Measurements from ENCODE around the gene KRT1. TPM values are rescaled to one million over a fixed set of nuclear protein-coding genes. Genes with fewer than 3 reads are reported as not detected.
"Not testable (repeated sequence)": the region's sequence is repeated elsewhere in the genome, so short reads cannot be mapped to it uniquely, and the experiment has no call there.

KRT1 gene
- polyA plus RNA-seq, 2 donors: 4.1 to 12.5 TPM

DNA sequence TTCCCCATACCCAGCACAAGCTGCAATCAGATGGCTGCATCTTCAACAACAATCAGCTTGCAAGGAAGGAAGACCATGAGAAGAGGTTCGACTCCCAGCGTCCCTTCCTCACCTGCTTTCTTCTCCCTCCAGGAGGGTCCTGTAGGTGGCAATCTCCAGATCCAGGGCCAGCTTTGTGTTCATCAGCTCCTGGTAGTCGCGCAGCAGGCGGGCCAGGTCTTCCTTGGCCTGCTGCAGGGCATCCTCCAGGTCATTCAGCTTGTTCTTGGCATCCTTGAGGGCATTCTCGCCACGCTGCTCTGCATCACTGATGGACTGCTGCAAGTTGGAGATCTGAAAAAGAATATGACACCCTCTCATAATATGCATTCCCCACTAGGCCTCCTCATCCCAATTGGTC, 4.0 kb downstream of the KRT1 start:
- H3K9me3 ChIP-seq (ENCODE audit: control insufficient read depth in 2 of 2, insufficient read depth in 1 of 2, low read depth in 1 of 2, low read length in 1 of 2): no peaks in the 10 kb centered on the region
- no peaks in the 10 kb centered on the region for H3K27me3 ChIP-seq (ENCODE audit: control insufficient read depth in 1 of 2, insufficient read depth in 2 of 2, low read length in 2 of 2)
- no peaks in the 10 kb centered on the region for H3K36me3 ChIP-seq (ENCODE audit: control insufficient read depth in 2 of 2, insufficient read depth in 2 of 2, low read length in 1 of 2)
- no peak overlapping the region for H3K27ac ChIP-seq (ENCODE audit: low read depth in 2 of 2, low read length in 1 of 2)
- WGBS, 2 donors: 92 to 93% methylated on average over 7 of the region's 7 CpGs
- no peaks in the 10 kb centered on the region for H3K4me1 ChIP-seq (ENCODE audit: control insufficient read depth in 2 of 2, insufficient read depth in 2 of 2, low read length in 1 of 2)
- H3K4me3 ChIP-seq (ENCODE audit: low read depth in 1 of 2, low read length in 2 of 2): no peak overlapping the region

DNA sequence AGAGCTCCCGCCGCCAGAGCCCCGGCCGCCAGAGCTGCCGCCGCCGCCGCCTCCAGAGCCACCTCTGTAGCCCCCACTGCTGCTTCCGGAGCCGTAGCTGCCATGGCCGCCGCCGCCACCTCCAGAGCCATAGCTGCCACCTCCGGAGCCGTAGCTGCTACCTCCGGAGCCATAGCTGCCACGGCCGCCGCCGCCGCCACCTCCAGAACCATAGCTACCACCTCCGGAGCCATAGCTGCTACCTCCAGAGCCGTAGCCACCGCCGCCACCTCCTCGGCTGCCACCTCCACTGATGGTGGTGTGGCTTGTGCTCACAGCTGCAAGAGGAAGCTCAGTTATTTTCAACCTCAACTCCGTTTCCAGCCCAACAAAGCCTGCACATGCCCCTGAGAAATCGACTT, 4.9 kb downstream of the KRT1 start:
- Histone ChIP-seq H3K4me3 (ENCODE audit: low read depth in 1 of 2, low read length in 2 of 2) (no peak overlapping the region), H3K27me3 (ENCODE audit: control insufficient read depth in 1 of 2, insufficient read depth in 2 of 2, low read length in 2 of 2) (no peaks in the 10 kb centered on the region), H3K27ac (ENCODE audit: low read depth in 2 of 2, low read length in 1 of 2) (no peak overlapping the region), H3K4me1 (ENCODE audit: control insufficient read depth in 2 of 2, insufficient read depth in 2 of 2, low read length in 1 of 2) (no peaks in the 10 kb centered on the region), H3K36me3 (ENCODE audit: control insufficient read depth in 2 of 2, insufficient read depth in 2 of 2, low read length in 1 of 2) (no peaks in the 10 kb centered on the region), H3K9me3 (ENCODE audit: control insufficient read depth in 2 of 2, insufficient read depth in 1 of 2, low read depth in 1 of 2, low read length in 1 of 2) (no peaks in the 10 kb centered on the region)
- WGBS, 2 donors: 94% methylated on average over 26 to 28 of the region's 28 CpGs

DNA sequence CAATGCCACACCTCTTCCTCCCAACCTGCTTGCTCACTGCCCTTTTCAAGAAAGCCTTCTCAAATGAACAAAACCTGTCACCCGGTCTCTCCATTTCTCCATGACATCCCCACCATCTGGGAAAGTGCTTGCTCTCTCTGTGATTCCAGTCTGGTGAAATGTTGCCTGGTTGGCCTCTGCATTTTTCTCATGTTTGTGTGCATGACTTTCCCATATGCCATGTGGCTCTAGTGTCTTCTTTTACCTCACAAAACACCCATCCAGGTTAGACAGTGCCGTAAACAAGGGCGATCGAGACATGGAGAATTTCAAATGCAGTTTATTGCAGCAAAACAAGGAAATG, 5.8 kb downstream of the KRT1 start:
- WGBS, 2 donors: 90 to 95% methylated on average over 4 of the region's 4 CpGs

DNA sequence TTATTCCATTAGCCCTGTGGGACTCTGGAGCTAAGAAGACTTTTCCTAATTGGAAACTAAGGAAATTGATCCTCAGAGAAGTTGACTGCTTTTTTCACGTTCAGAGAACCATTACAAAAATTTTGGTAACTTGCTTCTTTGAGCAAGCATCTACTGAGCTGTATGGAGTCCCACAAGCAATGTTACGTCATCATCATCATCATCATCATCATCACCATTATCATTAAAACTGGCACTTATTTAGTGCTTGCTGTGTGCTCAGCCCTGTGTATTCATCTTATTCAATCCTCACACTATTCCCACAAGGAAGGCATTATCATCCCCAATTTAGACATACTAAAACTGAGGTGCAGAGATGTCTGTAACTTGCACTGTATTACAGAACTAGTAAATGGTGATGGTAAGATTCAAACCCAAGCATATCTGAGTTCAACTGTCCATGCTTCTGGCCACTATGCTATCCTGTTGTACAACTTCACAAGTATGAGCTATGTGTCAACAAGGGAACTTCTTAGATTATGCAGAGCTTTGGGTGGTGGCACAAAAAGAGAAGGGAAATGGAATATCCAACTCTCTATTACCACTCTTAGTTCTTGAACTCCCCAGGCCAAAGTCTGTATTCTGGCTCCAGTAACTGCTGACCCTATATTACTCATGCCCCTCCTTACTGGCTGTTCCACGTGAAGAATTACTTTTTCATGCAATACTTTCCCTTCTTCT, 6.3 kb downstream of the KRT1 start:
- Histone ChIP-seq H3K36me3 (ENCODE audit: control insufficient read depth in 2 of 2, insufficient read depth in 2 of 2, low read length in 1 of 2) (no peaks in the 10 kb centered on the region), H3K4me1 (ENCODE audit: control insufficient read depth in 2 of 2, insufficient read depth in 2 of 2, low read length in 1 of 2) (no peaks in the 10 kb centered on the region), H3K9me3 (ENCODE audit: control insufficient read depth in 2 of 2, insufficient read depth in 1 of 2, low read depth in 1 of 2, low read length in 1 of 2) (no peaks in the 10 kb centered on the region), H3K27ac (ENCODE audit: low read depth in 2 of 2, low read length in 1 of 2) (no peak overlapping the region), H3K4me3 (ENCODE audit: low read depth in 1 of 2, low read length in 2 of 2) (no peak overlapping the region), H3K27me3 (ENCODE audit: control insufficient read depth in 1 of 2, insufficient read depth in 2 of 2, low read length in 2 of 2) (no peaks in the 10 kb centered on the region)
- WGBS, 2 donors: 69 to 72% methylated on average over 3 of the region's 3 CpGs

More for the DNA sequence above, 5.8 kb downstream of the KRT1 start:
- Histone ChIP-seq H3K36me3 (ENCODE audit: control insufficient read depth in 2 of 2, insufficient read depth in 2 of 2, low read length in 1 of 2) (no peaks in the 10 kb centered on the region), H3K4me3 (ENCODE audit: low read depth in 1 of 2, low read length in 2 of 2) (no peak overlapping the region), H3K27me3 (ENCODE audit: control insufficient read depth in 1 of 2, insufficient read depth in 2 of 2, low read length in 2 of 2) (no peaks in the 10 kb centered on the region), H3K27ac (ENCODE audit: low read depth in 2 of 2, low read length in 1 of 2) (no peak overlapping the region), H3K4me1 (ENCODE audit: control insufficient read depth in 2 of 2, insufficient read depth in 2 of 2, low read length in 1 of 2) (no peaks in the 10 kb centered on the region), H3K9me3 (ENCODE audit: control insufficient read depth in 2 of 2, insufficient read depth in 1 of 2, low read depth in 1 of 2, low read length in 1 of 2) (no peaks in the 10 kb centered on the region)

GRCh38 chr12:52673217-52673616, 7.0 kb downstream of the KRT1 start:
- 65 to 69% methylated on average over 5 of the region's 5 CpGs for WGBS, 2 donors
- Histone ChIP-seq H3K36me3 (ENCODE audit: control insufficient read depth in 2 of 2, insufficient read depth in 2 of 2, low read length in 1 of 2) (no peaks in the 10 kb centered on the region), H3K27ac (ENCODE audit: low read depth in 2 of 2, low read length in 1 of 2) (no peak overlapping the region), H3K4me3 (ENCODE audit: low read depth in 1 of 2, low read length in 2 of 2) (no peak overlapping the region), H3K27me3 (ENCODE audit: control insufficient read depth in 1 of 2, insufficient read depth in 2 of 2, low read length in 2 of 2) (no peaks in the 10 kb centered on the region), H3K9me3 (ENCODE audit: control insufficient read depth in 2 of 2, insufficient read depth in 1 of 2, low read depth in 1 of 2, low read length in 1 of 2) (no peaks in the 10 kb centered on the region), H3K4me1 (ENCODE audit: control insufficient read depth in 2 of 2, insufficient read depth in 2 of 2, low read length in 1 of 2) (no peaks in the 10 kb centered on the region)

DNA sequence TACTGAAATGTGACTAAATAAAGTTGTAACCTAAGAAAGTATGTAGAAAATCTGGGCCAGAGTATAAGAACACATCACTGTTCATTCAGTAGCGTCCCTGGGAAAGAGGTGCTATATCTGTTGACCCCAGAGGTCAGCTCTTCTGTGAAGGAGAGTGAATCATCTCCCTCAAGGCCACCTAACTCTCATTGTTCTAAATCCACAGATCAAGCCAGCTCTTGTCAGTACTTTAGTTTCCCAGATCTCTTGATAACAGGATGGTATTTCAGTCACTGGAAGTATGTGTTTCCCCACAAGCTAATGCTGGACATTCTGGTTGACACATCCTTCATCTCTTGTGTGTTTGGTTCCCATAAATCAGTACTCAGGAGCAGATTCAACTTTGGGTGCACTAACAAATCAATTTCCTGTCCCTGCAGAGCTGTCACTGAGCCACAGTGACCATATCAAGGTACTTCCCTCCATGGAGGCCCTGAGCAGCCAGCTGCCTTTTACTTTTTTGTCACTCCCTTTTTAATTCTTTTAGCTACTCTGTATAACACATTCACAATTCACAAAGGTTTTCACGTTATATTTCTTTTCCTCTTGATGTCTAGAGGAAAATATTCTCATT, 7.8 kb downstream of the KRT1 start:
- WGBS, 2 donors: 62 to 74% methylated on average over 2 of the region's 2 CpGs
- Histone ChIP-seq H3K27me3 (ENCODE audit: control insufficient read depth in 1 of 2, insufficient read depth in 2 of 2, low read length in 2 of 2) (no peaks in the 10 kb centered on the region), H3K4me3 (ENCODE audit: low read depth in 1 of 2, low read length in 2 of 2) (no peak overlapping the region), H3K9me3 (ENCODE audit: control insufficient read depth in 2 of 2, insufficient read depth in 1 of 2, low read depth in 1 of 2, low read length in 1 of 2) (no peaks in the 10 kb centered on the region), H3K4me1 (ENCODE audit: control insufficient read depth in 2 of 2, insufficient read depth in 2 of 2, low read length in 1 of 2) (no peaks in the 10 kb centered on the region), H3K27ac (ENCODE audit: low read depth in 2 of 2, low read length in 1 of 2) (no peak overlapping the region), H3K36me3 (ENCODE audit: control insufficient read depth in 2 of 2, insufficient read depth in 2 of 2, low read length in 1 of 2) (no peaks in the 10 kb centered on the region)

GRCh38 chr12:52670961-52671360, 9.2 kb downstream of the KRT1 start:
- H3K9me3 ChIP-seq (ENCODE audit: control insufficient read depth in 2 of 2, insufficient read depth in 1 of 2, low read depth in 1 of 2, low read length in 1 of 2): no peaks in the 10 kb centered on the region
- no peak overlapping the region for H3K4me3 ChIP-seq (ENCODE audit: low read depth in 1 of 2, low read length in 2 of 2)
- no peaks in the 10 kb centered on the region for H3K27me3 ChIP-seq (ENCODE audit: control insufficient read depth in 1 of 2, insufficient read depth in 2 of 2, low read length in 2 of 2)
- no peaks in the 10 kb centered on the region for H3K4me1 ChIP-seq (ENCODE audit: control insufficient read depth in 2 of 2, insufficient read depth in 2 of 2, low read length in 1 of 2)
- no peaks in the 10 kb centered on the region for H3K36me3 ChIP-seq (ENCODE audit: control insufficient read depth in 2 of 2, insufficient read depth in 2 of 2, low read length in 1 of 2)
- 89 to 90% methylated on average over 3 of the region's 3 CpGs for WGBS, 2 donors
- H3K27ac ChIP-seq (ENCODE audit: low read depth in 2 of 2, low read length in 1 of 2): no peak overlapping the region

- WGBS, 2 donors: 88% methylated on average over 4 of the region's 4 CpGs
- H3K36me3 ChIP-seq (ENCODE audit: control insufficient read depth in 2 of 2, insufficient read depth in 2 of 2, low read length in 1 of 2): no peaks in the 10 kb centered on the region
- no peaks in the 10 kb centered on the region for H3K9me3 ChIP-seq (ENCODE audit: control insufficient read depth in 2 of 2, insufficient read depth in 1 of 2, low read depth in 1 of 2, low read length in 1 of 2)
Observed at GRCh38 chr12:52670506-52670905, 9.7 kb downstream of the KRT1 start.

DNA sequence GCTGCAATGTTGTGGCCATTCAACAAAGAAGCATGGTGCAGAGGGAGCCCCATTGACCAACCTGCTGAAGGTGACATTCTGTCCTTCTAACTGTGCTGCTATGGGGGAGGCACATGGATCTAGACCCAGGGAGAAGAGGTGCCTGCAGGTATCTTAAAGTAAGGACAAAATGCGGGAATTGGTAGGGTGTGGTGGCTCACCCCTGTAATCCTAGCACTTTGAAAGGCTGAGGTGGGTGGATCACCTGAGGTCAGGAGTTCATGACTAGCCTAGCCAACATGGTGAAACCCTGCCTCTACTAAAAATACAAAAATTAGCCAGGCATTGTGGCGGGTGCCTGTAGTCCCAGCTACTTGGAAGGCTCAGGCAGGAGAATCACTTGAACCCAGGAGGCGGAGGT, 10.3 kb downstream of the KRT1 start:
- not testable (repeated sequence) for H3K27ac ChIP-seq (ENCODE audit: low read depth in 2 of 2, low read length in 1 of 2); H3K4me1 ChIP-seq (ENCODE audit: control insufficient read depth in 2 of 2, insufficient read depth in 2 of 2, low read length in 1 of 2); H3K9me3 ChIP-seq (ENCODE audit: control insufficient read depth in 2 of 2, insufficient read depth in 1 of 2, low read depth in 1 of 2, low read length in 1 of 2); H3K4me3 ChIP-seq (ENCODE audit: low read depth in 1 of 2, low read length in 2 of 2); H3K36me3 ChIP-seq (ENCODE audit: control insufficient read depth in 2 of 2, insufficient read depth in 2 of 2, low read length in 1 of 2); H3K27me3 ChIP-seq (ENCODE audit: control insufficient read depth in 1 of 2, insufficient read depth in 2 of 2, low read length in 2 of 2)
- WGBS, 2 donors: 80 to 85% methylated on average over 3 of the region's 3 CpGs

More at GRCh38 chr12:52670506-52670905, 9.7 kb downstream of the KRT1 start:
- Histone ChIP-seq H3K27me3 (ENCODE audit: control insufficient read depth in 1 of 2, insufficient read depth in 2 of 2, low read length in 2 of 2) (no peaks in the 10 kb centered on the region), H3K27ac (ENCODE audit: low read depth in 2 of 2, low read length in 1 of 2) (no peak overlapping the region), H3K4me1 (ENCODE audit: control insufficient read depth in 2 of 2, insufficient read depth in 2 of 2, low read length in 1 of 2) (no peaks in the 10 kb centered on the region), H3K4me3 (ENCODE audit: low read depth in 1 of 2, low read length in 2 of 2) (no peak overlapping the region)

GRCh38 chr12:52669426-52669825, 10.8 kb downstream of the KRT1 start:
- Histone ChIP-seq H3K9me3 (ENCODE audit: control insufficient read depth in 2 of 2, insufficient read depth in 1 of 2, low read depth in 1 of 2, low read length in 1 of 2) (no peaks in the 10 kb centered on the region), H3K27me3 (ENCODE audit: control insufficient read depth in 1 of 2, insufficient read depth in 2 of 2, low read length in 2 of 2) (no peaks in the 10 kb centered on the region), H3K4me1 (ENCODE audit: control insufficient read depth in 2 of 2, insufficient read depth in 2 of 2, low read length in 1 of 2) (no peaks in the 10 kb centered on the region), H3K36me3 (ENCODE audit: control insufficient read depth in 2 of 2, insufficient read depth in 2 of 2, low read length in 1 of 2) (no peaks in the 10 kb centered on the region), H3K4me3 (ENCODE audit: low read depth in 1 of 2, low read length in 2 of 2) (no peak overlapping the region), H3K27ac (ENCODE audit: low read depth in 2 of 2, low read length in 1 of 2) (no peak overlapping the region)
